ENCODE results near the gene ATF4.
"Not testable (repeated sequence)": the region's sequence is repeated elsewhere in the genome, so short reads cannot be mapped to it uniquely, and the experiment has no call there.

The ATF4 gene

DNA sequence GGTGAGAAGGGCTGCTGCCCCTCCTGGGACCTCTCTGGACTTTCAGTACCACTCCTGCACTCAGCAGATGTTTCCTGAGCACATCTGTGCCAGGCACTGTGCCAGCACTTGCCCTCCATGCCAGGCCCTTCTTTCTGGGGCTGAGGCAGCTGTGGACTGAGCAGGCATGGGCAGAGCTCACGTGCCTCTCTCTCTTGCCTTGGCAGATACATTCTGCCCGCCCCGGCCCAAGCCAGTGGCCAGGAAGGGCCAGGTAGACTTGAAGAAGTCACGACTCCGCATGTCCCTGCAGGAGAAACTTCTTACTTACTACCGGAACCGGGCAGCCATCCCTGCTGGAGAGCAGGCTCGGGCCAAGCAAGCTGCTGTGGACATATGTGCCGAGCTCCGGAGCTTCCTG lies 8.3 kb upstream of the ATF4 start:
- Histone ChIP-seq H3K36me3 (ENCODE audit: insufficient read depth, low read length) (peaks cover 32% of the 10 kb centered on the region), H3K9me3 (ENCODE audit: control insufficient read depth, insufficient read depth, low read length) (no peaks in the 10 kb centered on the region), H3K9ac (ENCODE audit: low read depth, low read length) (no peak overlapping the region), H3K4me1 (ENCODE audit: insufficient read depth, low read length) (no peaks in the 10 kb centered on the region)

DNA sequence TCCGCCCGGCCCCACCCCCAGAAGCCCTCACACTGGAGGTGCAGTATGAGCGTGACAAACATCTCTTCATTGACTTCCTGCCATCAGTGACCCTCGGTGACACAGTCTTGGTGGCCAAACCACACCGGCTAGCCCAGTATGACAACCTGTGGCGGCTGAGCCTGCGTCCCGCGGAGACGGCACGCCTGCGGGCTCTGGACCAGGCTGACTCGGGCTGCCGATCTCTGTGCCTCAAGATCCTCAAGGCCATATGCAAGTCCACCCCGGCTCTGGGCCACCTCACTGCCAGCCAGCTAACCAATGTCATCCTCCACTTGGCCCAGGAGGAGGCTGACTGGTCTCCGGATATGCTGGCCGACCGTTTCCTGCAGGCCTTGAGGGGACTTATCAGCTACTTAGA lies 6.6 kb upstream of the ATF4 start:
- peaks cover 3% of the 10 kb centered on the region for H3K4me1 ChIP-seq (ENCODE audit: insufficient read depth, low read length)
- H3K9me3 ChIP-seq (ENCODE audit: control insufficient read depth, insufficient read depth, low read length), result no peaks in the 10 kb centered on the region
- peaks cover 28% of the 10 kb centered on the region for H3K36me3 ChIP-seq (ENCODE audit: insufficient read depth, low read length)
- H3K9ac ChIP-seq (ENCODE audit: low read depth, low read length), result no peak overlapping the region

DNA sequence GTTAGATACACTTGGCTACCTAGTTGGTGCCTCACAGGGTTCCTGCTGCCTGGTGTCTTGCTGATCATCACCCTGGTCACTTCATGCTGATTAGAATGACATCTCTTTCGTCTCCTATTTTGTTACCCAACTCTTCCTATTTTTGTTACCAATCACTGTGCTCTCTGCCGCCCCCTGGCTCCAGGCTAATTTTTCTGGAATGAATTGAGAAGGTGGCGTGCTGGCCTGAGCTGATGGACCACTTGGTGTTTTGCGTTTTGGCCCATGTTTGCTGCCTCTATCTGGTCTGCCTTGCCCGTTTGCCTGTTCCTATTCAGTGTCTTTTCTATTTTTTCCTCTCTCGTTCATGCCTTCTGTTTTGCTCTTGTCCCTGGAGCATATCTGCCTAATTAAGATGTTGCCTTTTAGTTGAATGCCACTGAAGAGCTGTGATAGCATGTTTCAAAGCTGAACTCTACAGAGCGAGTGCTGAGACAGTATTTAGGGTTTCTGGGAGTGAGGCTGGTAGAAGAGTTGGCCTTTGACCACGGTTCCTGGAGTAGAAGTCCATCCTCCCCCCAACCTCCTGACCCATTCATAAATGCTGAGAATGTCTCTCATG lies 5.9 kb upstream of the ATF4 start:
- Histone ChIP-seq H3K36me3 (ENCODE audit: insufficient read depth, low read length) (peaks cover 28% of the 10 kb centered on the region), H3K4me1 (ENCODE audit: insufficient read depth, low read length) (peaks cover 6% of the 10 kb centered on the region), H3K9ac (ENCODE audit: low read depth, low read length) (no peak overlapping the region), H3K9me3 (ENCODE audit: control insufficient read depth, insufficient read depth, low read length) (no peaks in the 10 kb centered on the region)

DNA sequence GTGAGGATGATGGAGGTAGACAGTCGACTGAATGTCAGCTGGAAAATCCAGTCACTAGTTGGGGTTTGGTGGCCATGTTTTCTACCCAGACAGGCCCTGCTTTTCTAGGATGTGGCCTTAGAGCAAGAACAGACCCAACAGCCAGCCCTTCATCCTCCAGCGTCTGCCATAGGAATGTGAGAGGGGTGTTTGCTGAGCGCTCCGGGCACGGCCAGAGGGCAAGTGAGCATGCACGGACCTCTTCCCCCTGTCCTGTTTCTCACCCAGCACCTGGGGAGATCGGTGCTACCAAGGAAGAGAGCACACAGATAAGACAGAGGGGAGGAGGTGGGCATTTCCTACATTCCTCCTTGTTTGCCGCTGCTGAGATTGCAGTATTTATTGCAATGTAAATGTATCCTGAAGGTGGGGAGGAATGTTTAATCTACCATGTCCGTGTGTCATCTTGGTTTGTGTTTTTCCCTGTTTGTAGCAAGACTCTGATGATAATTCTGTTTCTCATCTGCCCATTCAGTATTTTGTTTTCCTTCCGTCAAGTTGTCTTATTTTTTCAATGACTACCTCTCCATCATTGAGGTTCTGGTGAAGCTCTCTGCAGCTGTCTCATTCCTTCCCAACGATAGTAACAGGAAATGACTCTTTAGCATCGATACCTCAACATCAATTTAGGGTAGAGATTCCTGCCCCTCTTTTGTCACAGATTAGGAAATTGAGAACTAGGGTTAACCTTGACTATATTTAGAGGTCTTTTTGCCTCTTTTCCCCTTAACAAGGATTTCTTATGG lies 4.9 kb upstream of the ATF4 start:
- Histone ChIP-seq H3K36me3 (ENCODE audit: insufficient read depth, low read length) (peaks cover 28% of the 10 kb centered on the region), H3K4me1 (ENCODE audit: insufficient read depth, low read length) (peaks cover 6% of the 10 kb centered on the region), H3K9ac (ENCODE audit: low read depth, low read length) (no peak overlapping the region), H3K9me3 (ENCODE audit: control insufficient read depth, insufficient read depth, low read length) (no peaks in the 10 kb centered on the region)

DNA sequence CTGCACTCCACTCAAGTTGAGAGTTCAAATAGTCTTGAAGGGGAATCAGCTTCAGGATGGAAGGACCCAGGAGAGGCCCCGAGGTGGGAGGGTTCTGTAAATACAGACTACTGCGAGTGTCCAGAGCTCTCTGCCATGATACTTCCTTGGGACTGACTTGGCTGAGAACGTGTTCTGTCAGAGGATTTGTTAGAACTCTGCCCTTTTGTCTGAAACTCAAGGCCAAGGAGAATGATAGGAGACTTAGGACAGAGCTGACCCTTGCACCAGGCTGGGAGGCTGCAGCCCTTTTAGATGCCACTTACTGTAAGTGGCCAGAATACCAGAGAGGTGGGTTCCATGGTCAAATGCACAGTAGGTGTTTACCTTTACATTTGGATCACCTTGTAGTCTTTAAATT lies 2.9 kb upstream of the ATF4 start:
- H3K4me1 ChIP-seq (ENCODE audit: insufficient read depth, low read length), result peaks cover 6% of the 10 kb centered on the region
- H3K9me3 ChIP-seq (ENCODE audit: control insufficient read depth, insufficient read depth, low read length), result no peaks in the 10 kb centered on the region
- peaks cover 32% of the 10 kb centered on the region for H3K36me3 ChIP-seq (ENCODE audit: insufficient read depth, low read length)
- H3K9ac ChIP-seq (ENCODE audit: low read depth, low read length), result no peak overlapping the region

DNA sequence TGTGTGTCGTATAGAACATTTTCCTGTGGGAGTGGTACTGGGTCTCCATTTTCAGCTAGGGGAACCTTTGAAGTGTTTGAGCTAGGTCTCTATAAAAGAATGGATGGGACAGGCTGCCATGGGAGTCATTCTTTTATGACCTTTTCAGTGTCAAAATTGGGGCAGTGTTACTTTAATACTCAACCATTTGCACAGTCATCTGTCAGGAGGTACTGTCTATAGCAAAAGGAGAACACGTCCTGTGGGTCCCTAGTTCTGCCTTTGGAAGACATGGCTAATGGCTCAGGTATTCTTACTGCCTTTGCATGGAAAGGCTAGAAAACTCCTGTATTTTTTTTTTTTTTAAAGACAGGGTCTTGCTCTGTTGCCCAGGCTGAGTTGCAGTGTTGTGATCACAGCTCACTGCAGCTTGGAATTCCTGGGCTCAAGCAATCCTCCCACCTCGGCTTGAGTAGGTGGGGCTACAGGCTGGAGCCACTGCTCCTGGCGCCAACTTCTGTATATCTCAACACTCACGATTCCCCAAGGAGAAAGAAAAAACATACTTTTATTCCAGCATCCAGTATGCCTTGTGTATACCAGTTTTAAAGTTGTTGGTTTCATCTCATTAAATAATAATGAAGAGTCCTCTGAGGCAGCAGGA lies 2.1 kb upstream of the ATF4 start:
- Histone ChIP-seq H3K36me3 (ENCODE audit: insufficient read depth, low read length) (peaks cover 39% of the 10 kb centered on the region), H3K9ac (ENCODE audit: low read depth, low read length) (peak overlapping the region; percentile 99; the same call in 1 of the 2 replicates), H3K4me1 (ENCODE audit: insufficient read depth, low read length) (peaks cover 6% of the 10 kb centered on the region), H3K9me3 (ENCODE audit: control insufficient read depth, insufficient read depth, low read length) (no peaks in the 10 kb centered on the region)

DNA sequence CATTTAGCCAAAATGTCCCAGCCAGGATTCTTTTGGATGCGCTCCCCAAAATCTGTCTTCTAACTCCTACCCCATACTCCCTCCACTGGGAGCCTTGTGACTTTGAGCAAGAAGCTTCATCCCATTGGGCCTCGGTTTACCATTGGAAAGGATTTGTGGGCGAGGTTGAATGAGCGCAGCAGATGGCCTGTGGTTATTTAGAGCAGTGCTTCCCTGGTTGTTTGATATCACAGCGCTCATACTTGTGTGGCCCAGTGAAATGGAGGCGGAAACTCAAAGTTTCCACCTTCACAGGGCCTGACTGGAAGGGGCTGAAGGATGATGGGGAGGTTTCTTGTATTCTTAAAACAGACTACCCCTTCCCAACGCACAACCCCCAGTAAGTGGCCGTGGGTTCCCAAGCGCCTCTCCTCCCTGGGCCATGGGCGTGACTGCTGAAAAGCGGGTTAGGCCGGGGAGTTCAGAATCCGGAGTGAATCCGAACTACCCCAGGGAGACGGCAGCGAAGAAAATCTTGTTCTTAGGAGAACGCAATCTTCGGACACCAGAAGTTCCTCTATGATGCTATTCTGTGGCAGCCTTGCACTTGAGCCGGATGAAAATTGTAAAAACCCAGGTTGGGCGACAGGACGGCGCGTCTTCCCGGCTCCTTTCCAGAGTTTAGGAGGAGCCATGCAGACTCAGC lies 1.2 kb upstream of the ATF4 start:
- H3K9me3 ChIP-seq (ENCODE audit: control insufficient read depth, insufficient read depth, low read length), result no peaks in the 10 kb centered on the region
- H3K36me3 ChIP-seq (ENCODE audit: insufficient read depth, low read length), result peaks cover 38% of the 10 kb centered on the region
- H3K9ac ChIP-seq (ENCODE audit: low read depth, low read length), result peak overlapping the region; percentile 99
- peaks cover 6% of the 10 kb centered on the region for H3K4me1 ChIP-seq (ENCODE audit: insufficient read depth, low read length)

DNA sequence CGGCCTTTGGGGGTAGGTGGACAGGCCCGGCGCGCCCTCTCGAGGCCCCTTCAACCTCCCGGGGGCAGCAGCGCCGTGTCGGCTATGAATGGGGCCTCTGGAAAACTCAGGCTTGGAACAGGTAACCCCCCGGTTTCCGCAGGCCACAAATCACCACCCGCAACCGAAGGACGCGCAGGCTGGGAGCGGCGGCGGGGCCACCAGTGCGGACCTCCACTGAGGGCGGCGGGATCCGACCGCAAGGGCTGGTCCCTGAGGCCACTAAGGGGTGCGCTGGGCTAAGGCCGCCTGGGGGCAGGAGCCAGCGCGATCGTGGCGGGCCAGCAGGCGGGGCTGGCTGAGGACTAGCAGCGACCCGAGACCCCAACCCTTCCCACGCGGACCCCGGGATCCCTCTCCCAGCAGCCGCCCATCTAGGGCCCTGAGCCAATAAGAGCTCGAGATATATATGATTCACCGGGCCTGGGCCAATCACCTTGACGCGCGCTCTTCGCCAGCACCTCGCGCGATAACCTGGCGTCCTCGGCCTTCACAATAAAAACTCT lies 609 bp upstream of the ATF4 start:
- peaks cover 6% of the 10 kb centered on the region for H3K4me1 ChIP-seq (ENCODE audit: insufficient read depth, low read length)
- peaks cover 39% of the 10 kb centered on the region for H3K36me3 ChIP-seq (ENCODE audit: insufficient read depth, low read length)
- H3K9me3 ChIP-seq (ENCODE audit: control insufficient read depth, insufficient read depth, low read length), result no peaks in the 10 kb centered on the region
- peak overlapping the region; percentile 99 for H3K9ac ChIP-seq (ENCODE audit: low read depth, low read length)

DNA sequence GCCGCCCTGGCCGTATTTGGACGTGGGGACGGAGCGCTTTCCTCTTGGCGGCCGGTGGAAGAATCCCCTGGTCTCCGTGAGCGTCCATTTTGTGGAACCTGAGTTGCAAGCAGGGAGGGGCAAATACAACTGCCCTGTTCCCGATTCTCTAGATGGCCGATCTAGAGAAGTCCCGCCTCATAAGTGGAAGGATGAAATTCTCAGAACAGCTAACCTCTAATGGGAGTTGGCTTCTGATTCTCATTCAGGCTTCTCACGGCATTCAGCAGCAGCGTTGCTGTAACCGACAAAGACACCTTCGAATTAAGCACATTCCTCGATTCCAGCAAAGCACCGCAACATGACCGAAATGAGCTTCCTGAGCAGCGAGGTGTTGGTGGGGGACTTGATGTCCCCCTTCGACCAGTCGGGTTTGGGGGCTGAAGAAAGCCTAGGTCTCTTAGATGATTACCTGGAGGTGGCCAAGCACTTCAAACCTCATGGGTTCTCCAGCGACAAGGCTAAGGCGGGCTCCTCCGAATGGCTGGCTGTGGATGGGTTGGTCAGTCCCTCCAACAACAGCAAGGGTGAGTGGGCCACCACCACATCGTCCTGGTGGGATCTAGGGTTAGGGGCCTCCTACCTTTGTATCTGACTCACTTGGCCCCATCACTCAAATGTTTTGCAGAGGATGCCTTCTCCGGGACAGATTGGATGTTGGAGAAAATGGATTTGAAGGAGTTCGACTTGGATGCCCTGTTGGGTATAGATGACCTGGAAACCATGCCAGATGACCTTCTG lies 934 bp downstream of the ATF4 start:
- not testable (repeated sequence) for H3K9me3 ChIP-seq (ENCODE audit: control insufficient read depth, insufficient read depth, low read length); H3K4me1 ChIP-seq (ENCODE audit: insufficient read depth, low read length)
- H3K36me3 ChIP-seq (ENCODE audit: insufficient read depth, low read length), result peaks cover 31% of the 10 kb centered on the region
- peak overlapping the region; percentile 99 for H3K9ac ChIP-seq (ENCODE audit: low read depth, low read length)

DNA sequence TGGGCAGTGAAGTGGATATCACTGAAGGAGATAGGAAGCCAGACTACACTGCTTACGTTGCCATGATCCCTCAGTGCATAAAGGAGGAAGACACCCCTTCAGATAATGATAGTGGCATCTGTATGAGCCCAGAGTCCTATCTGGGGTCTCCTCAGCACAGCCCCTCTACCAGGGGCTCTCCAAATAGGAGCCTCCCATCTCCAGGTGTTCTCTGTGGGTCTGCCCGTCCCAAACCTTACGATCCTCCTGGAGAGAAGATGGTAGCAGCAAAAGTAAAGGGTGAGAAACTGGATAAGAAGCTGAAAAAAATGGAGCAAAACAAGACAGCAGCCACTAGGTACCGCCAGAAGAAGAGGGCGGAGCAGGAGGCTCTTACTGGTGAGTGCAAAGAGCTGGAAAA lies 1.7 kb downstream of the ATF4 start:
- Histone ChIP-seq H3K9ac (ENCODE audit: low read depth, low read length) (peak overlapping the region; percentile 99; the same call in 1 of the 2 replicates), H3K36me3 (ENCODE audit: insufficient read depth, low read length) (peaks cover 31% of the 10 kb centered on the region)
- not testable (repeated sequence) for H3K4me1 ChIP-seq (ENCODE audit: insufficient read depth, low read length); H3K9me3 ChIP-seq (ENCODE audit: control insufficient read depth, insufficient read depth, low read length)

DNA sequence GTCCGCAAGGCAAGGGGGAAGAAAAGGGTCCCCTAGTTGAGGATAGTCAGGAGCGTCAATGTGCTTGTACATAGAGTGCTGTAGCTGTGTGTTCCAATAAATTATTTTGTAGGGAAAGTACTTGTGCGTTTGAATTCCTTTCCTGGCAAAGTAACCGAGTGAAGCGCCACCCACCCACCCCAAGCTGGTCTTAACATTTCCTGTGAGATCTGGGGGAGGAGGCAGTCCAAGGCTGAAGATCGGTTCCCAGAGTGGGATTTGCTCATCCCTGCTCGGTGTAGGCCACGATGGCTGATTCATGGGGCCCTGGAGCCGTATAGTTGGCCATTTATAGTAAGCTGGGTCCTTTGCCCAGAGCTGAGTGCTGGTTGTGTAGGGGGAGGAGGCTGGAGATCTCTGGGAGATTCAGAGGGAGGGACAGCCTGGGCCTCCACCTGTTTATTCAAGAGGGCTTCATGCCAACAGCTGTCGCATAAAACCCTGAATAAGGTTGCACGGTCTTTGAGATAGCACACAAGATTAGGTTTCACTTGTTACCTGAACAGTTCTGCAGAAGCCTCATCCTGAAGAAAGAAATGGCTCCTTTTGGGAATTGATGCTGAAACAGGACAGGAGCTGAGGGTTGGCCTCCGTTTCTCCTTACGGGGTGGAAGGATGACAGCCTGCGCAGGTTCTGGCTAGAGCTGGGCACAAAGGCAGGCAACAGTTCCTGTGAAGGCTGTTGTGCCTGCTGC lies 2.4 kb downstream of the ATF4 start:
- no peak overlapping the region for H3K9ac ChIP-seq (ENCODE audit: low read depth, low read length)

DNA sequence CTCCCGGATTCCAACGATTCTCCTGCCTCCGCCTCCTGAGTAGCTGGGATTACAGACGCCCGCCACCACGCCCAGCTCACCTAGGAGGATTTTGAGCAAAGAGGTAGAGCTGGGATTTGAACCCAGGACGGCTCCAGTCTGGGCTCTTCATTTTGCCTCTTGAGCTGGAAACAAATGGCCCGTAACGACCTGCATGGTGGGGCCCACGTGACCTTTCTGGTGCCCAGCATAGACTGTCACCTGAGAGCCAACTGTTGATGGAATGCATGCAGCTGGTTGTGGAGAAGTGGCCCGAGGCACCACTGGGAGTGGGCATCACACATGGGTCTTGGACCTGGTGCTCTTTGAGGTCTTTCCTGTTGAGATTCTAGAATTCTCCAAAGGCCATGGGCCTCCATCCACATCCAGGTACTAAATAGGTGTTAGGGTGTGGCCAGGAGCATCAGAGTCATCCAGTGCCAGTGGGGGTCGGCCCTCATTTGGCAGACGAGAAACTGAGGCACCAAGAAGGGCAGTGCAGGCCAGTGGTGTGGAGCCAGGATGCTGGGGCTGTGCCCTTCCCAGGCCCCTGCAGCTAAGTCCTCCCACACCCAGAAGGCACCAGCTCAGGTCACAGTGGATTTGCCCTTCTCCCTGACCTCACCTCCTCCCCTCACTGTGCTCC lies 3.9 kb downstream of the ATF4 start:
- Histone ChIP-seq H3K36me3 (ENCODE audit: insufficient read depth, low read length) (peaks cover 29% of the 10 kb centered on the region), H3K4me1 (ENCODE audit: insufficient read depth, low read length) (peaks cover 12% of the 10 kb centered on the region; the same call in 1 of the 2 replicates), H3K9me3 (ENCODE audit: control insufficient read depth, insufficient read depth, low read length) (no peaks in the 10 kb centered on the region), H3K9ac (ENCODE audit: low read depth, low read length) (no peak overlapping the region)

More for the DNA sequence above, 2.4 kb downstream of the ATF4 start:
- Histone ChIP-seq H3K36me3 (ENCODE audit: insufficient read depth, low read length) (peaks cover 31% of the 10 kb centered on the region), H3K9me3 (ENCODE audit: control insufficient read depth, insufficient read depth, low read length) (no peaks in the 10 kb centered on the region), H3K4me1 (ENCODE audit: insufficient read depth, low read length) (peaks cover 6% of the 10 kb centered on the region)

Measured in ES-I3 (cell line).